Heart right ventricle (tissue), 16 donors: Measurements from ENCODE around the gene LRP1. TPM values are rescaled to one million over a fixed set of nuclear protein-coding genes. Genes with fewer than 3 reads are reported as not detected.

ENCODE experiments used
- ATAC-seq, 8 donors: fragments of 200-7000 bp; cut with Tn5 transposase; one replicate each; pipeline ENCODE4 v1.9.1; 2020; ENCODE audit warnings: mild to moderate bottlenecking in 8 of 8, moderate library complexity in 8 of 8, moderate number of reproducible peaks in 1 of 8
- DNase-seq, 2 donors: peaks; one replicate each; pipeline ENCODE4 v3.0.0-alpha.2; 2020
- H3K27ac ChIP-seq, 10 donors: fragments of 200-600 bp; sonication (generic) in 2 of 10; one replicate each; pipeline versions ENCODE4 v1.5.0 to v1.8.0; 2020 to 2022; ENCODE audit warnings: mild to moderate bottlenecking in 3 of 10
- H3K27me3 ChIP-seq, 7 donors: fragments of 200-600 bp; one replicate each; pipeline ENCODE4 v1.8.0; 2021 to 2022; ENCODE audit warnings: mild to moderate bottlenecking in 2 of 7
- H3K36me3 ChIP-seq, 9 donors: fragments of 200-600 bp; sonication (generic) in 1 of 9; one replicate each; pipeline versions ENCODE4 v1.5.0 to v1.8.0; 2020 to 2022; ENCODE audit warnings: mild to moderate bottlenecking in 2 of 9
- H3K4me1 ChIP-seq, 9 donors: fragments of 200-600 bp; sonication (generic) in 1 of 9; one replicate each; pipeline versions ENCODE4 v1.5.0 to v1.8.0; 2020 to 2022; ENCODE audit warnings: mild to moderate bottlenecking in 4 of 9
- H3K4me3 ChIP-seq, 10 donors: fragments of 200-600 bp; sonication (generic) in 2 of 10; one replicate each; pipeline versions ENCODE4 v1.5.0 to v1.8.0; 2020 to 2022; ENCODE audit warnings: mild to moderate bottlenecking in 7 of 10, moderate library complexity in 2 of 10
- H3K9me3 ChIP-seq, 11 donors: fragments of 200-600 bp in 10 of 11; sonication (generic) in 2 of 11; one replicate each; pipeline versions ENCODE4 v1.5.0 to v1.8.0; 2013 to 2022; ENCODE audit warnings: mild to moderate bottlenecking in 2 of 11, control low read depth in 1 of 11, moderate library complexity in 1 of 11
- CTCF ChIP-seq, 9 donors: fragments of 200-600 bp; sonication (generic) in 2 of 9; IDR thresholded peaks; one replicate each; pipeline versions ENCODE4 v1.5.0 to v1.8.0; 2021 to 2022; ENCODE audit warnings: antibody characterized with exemption in 9 of 9, mild to moderate bottlenecking in 5 of 9, moderate library complexity in 1 of 9
- WGBS, 2 donors: extraction: QIAGEN DNeasy Blood & Tissue Kit; methylation state at CpG; one replicate each; pipeline ENCODE4 v1.1.7; 2013; ENCODE audit warnings: inconsistent platforms in 1 of 2; 5-methylcytosine and 5-hydroxymethylcytosine counted together
- intact Hi-C, 10 donors: fragments of 100-400 bp; cut with DNase I; formaldehyde crosslinking; loops; one replicate each; pipeline versions ENCODE4 v1.11.1 to v1.14.2; 2022
- polyA plus RNA-seq, 2 donors: library from polyadenylated mRNA; stranded (reverse); fragments of 200-250 nt; gene quantifications; one replicate each; pipeline ENCODE4 v1.2.3, GENCODE V29; 2013
- total RNA-seq, 10 donors: library from RNA; stranded (reverse); fragmentation: NEBNext Ultra II Directional in 3 of 10; extraction: Animal tissue kit (Norgen Biotek cat#: 25700) in 3 of 10; gene quantifications; one replicate each; pipeline versions ENCODE4 v1.2.1 to v1.2.4, GENCODE V29; 2021 to 2023
- donor health status: Arrhythmogenic right ventricular cardiomyopathy.
- donor health status: ischemic (EF 13 %, LVEDD 7.1; RV severe dilation, severe dysfunction).
- donor health status: healthy with polysubstance abuse.
- donor health status: DM: no; HTN: yes; CAD: no.
- donor health status: DM: no; HTN: no; CAD: no.
- donor health status: ischemic (EF 25% LVEDD 6.9; RV normal size, moderate dysfunction).
- donor health status: ischemic (EF 25% LVEDD 5.7; RV mildly dilated, moderate dysfunction).
- donor health status: healthy.
- donor health status: DM: yes; HTN: yes; CAD: no.
- donor health status: Ischemic cardiomyopathy.
- donor health status: ischemic (EF 35%, LVEDD 5.7; RV mildly dilated, moderate dysfunction).
- donor health status: nonischemic (EF 11% LVEDD 7.7; RV severe dilation, severe dysfunction).
- donor health status: DM: yes; HTN: yes; CAD: no.
- donor health status: PGD.
- donor health status: ischemic (EF 29% LVEDD 5.4; RV normal size, mild dysfunction).
- donor health status: nonischemic (EF 23%, LVEDD 6.1; RV moderate dilation, normal function).

The LRP1 gene
- total and polyA plus RNA-seq, 12 donors, result 46.3 to 259 (median 69.3) TPM

DNA sequence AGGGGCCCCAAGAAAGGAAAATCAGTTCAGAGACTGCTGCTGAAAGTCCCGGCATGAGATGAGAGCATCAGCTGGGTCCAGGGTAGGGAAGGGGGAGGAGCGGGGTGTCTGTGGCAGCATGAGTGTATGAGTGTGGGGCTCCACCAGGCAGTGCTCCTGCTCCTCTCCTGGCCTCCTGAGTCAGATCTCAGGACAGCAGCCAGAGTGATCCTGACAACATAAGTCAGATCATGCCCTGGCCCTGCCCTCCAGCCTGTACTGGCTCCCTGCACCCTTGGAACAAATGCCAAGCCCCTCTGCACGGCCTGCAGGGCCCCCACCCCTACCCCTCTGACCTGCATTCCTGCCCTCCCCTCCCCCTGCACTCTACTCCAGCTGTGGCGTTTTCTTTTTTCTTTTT lies 43.4 kb downstream of the LRP1 start:
- no peak overlapping the region for H3K27ac ChIP-seq
- H3K4me3 ChIP-seq, result no peak overlapping the region
- DNase-seq (no peak), ATAC-seq (peak in 6 of 8 donors; percentile 8 to 37 (median 18))
- H3K9me3 ChIP-seq, result no peaks in the 10 kb centered on the region
- 49 to 58% methylated on average over 4 of the region's 4 CpGs for WGBS, 2 donors
- H3K4me1 ChIP-seq, result peaks cover 0 to 19% (median 7%) of the 10 kb centered on the region in 9 donors
- intact Hi-C loops, result loop anchor here in 2 of 10 donors (2.0 to 5.0 kb wide), 2 partner anchors 44 to 47 kb away; partner anchors contain the start of gene LRP1 (in 1 of the 2)
- peaks cover 0 to 97% (median 22%) of the 10 kb centered on the region in 9 donors for H3K36me3 ChIP-seq
- TF ChIP-seq CTCF (IDR thresholded peaks at IDR 0.05), result no peak
- H3K27me3 ChIP-seq, result no peaks in the 10 kb centered on the region

- no peak overlapping the region for H3K27ac ChIP-seq
- peak; percentile 26 to 69 (median 59) for TF ChIP-seq CTCF (IDR thresholded peaks at IDR 0.05)
- peaks cover 0 to 19% (median 7%) of the 10 kb centered on the region in 9 donors for H3K4me1 ChIP-seq
- peak in 4 of 8 donors; percentile 19 to 52 (median 34) for ATAC-seq
- intact Hi-C loops, result loop anchor here in 1 of 10 donors (5.0 kb wide), 1 partner anchor 46 kb away; the partner anchor contains the start of gene LRP1
- no peaks in the 10 kb centered on the region for H3K9me3 ChIP-seq
- H3K27me3 ChIP-seq, result no peaks in the 10 kb centered on the region
- peaks cover 0 to 97% (median 22%) of the 10 kb centered on the region in 9 donors for H3K36me3 ChIP-seq
- DNase-seq, result no peak
- no peak overlapping the region for H3K4me3 ChIP-seq
- 61 to 66% methylated on average over 11 of the region's 11 CpGs for WGBS, 2 donors
These were observed 44.8 kb downstream of the LRP1 start for GRCh38 chr12:57173089-57173488.

- Histone ChIP-seq H3K27ac (no peak overlapping the region), H3K27me3 (no peaks in the 10 kb centered on the region), H3K4me3 (no peak overlapping the region), H3K4me1 (peaks cover 0 to 19% (median 7%) of the 10 kb centered on the region in 9 donors), H3K36me3 (peaks cover under 1 to 97% (median 22%) of the 10 kb centered on the region in 9 donors), H3K9me3 (no peaks in the 10 kb centered on the region)
- 89% methylated on average over 14 of the region's 14 CpGs for WGBS, 2 donors
- no peak for ATAC-seq
- no peak for TF ChIP-seq CTCF (IDR thresholded peaks at IDR 0.05)
- DNase-seq, result no peak
- intact Hi-C loops, result loop anchor here in 6 of 10 donors (2.0 to 5.0 kb wide), 3 partner anchors 46 to 49 kb away; partner anchors contain the start of gene LRP1 (in 1 of the 6)
These were observed 45.4 kb downstream of the LRP1 start for GRCh38 chr12:57173683-57174082.

DNA sequence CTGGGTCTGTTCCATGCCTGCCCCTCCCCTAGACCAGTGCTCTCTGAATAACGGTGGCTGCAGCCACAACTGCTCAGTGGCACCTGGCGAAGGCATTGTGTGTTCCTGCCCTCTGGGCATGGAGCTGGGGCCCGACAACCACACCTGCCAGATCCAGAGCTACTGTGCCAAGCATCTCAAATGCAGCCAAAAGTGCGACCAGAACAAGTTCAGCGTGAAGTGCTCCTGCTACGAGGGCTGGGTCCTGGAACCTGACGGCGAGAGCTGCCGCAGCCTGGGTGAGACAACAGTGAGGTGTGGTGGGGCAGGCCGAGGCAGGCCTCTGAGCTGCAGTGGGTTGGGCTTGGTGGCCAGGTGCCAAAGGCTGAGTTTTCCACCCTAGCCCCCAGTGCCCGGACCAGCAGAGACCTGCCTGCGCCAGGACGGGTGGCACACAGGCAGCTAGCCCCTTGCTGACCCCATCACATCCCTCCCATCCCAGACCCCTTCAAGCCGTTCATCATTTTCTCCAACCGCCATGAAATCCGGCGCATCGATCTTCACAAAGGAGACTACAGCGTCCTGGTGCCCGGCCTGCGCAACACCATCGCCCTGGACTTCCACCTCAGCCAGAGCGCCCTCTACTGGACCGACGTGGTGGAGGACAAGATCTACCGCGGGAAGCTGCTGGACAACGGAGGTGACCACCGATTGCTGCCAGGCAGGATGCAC lies 47.3 kb downstream of the LRP1 start:
- Histone ChIP-seq H3K36me3 (peaks cover 2 to 97% (median 21%) of the 10 kb centered on the region in 9 donors), H3K4me1 (peaks cover 0 to 19% (median 7%) of the 10 kb centered on the region in 9 donors), H3K27me3 (no peaks in the 10 kb centered on the region), H3K27ac (peak overlapping the region in 4 of 10 donors; percentile 26 to 52 (median 32)), H3K4me3 (no peak overlapping the region), H3K9me3 (no peaks in the 10 kb centered on the region)
- intact Hi-C loops, result loop anchor here in 5 of 10 donors (2.0 kb wide), 2 partner anchors 49 to 51 kb away; no protein-coding TSS in a partner anchor
- ATAC-seq (peak; percentile 35 to 73 (median 58)), DNase-seq (peak; percentile 73 to 86)
- peak; percentile 50 to 81 (median 73) for TF ChIP-seq CTCF (IDR thresholded peaks at IDR 0.05)
- WGBS, 2 donors, result 53 to 64% methylated on average over 29 of the region's 29 CpGs
